NK-92 treated with Interleukin-12 subunit alpha and Interleukin-12 subunit beta, amount 100 ng/mL, for 24 hours (cell line): ENCODE data around the gene NEU1.
"Not testable (repeated sequence)": the region's sequence is repeated elsewhere in the genome, so short reads cannot be mapped to it uniquely, and the experiment has no call there.

Experiments used
- DNase-seq: peaks from one replicate; lab custom pipeline; 2025; lab: John Stamatoyannopoulos, UW

The NEU1 gene

DNA sequence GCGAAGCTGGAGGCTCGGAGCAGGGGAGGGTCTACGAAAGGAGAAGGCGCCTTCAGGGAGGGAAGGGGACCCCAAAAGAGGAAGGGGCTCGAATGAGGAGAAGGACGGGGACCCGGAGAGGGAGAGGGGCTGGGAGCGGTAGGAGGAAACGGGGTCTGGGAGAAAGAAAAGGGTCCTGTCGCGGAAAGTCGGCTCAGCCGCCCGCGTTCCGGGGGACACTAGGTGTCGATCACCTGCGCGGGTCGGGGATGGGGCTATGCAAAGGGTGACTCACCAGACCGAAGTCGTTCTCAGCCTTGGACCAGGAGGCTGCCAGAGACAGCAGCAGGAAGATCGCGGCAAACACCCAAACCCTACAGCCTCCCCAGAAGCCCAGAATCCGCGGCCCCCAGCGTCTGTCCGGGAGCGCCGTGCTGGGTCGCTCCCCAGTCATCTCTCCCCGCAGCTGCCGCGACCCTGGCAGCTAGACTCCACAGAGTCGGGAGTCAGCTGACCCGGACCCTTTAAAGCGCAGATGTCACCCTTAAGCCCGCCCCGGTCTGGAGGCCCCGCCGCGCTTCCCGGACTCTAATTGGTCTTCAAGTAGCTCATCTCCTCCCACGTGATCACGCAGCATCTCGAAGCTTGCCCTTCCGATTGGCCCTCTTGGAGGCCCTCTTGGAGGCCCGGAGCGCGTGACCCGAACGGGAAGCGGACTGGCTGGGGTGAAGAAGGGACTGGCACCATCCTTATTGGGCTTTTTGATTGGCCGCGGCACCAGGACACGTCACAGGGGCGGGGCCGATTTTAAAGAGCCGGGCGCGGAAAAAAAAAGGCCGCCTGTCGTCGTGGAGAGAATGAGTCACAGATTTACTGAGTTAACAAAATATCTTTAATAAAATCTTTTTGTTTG, at the start of gene NEU1:
Gene NEU1 (minus strand): TSS at position 478 of the 892 bp plus-strand sequence. CDS start 45 bp downstream, at position 433.
- peak; percentile 100 for DNase-seq

- no peak for DNase-seq
Observed at GRCh38 chr6:31911826-31912585, 49.4 kb upstream of the NEU1 start.

GRCh38 chr6:31909298-31909697, 46.7 kb upstream of the NEU1 start:
- DNase-seq, result not testable (repeated sequence)

GRCh38 chr6:31908791-31909190, 46.2 kb upstream of the NEU1 start:
- no peak for DNase-seq

DNA sequence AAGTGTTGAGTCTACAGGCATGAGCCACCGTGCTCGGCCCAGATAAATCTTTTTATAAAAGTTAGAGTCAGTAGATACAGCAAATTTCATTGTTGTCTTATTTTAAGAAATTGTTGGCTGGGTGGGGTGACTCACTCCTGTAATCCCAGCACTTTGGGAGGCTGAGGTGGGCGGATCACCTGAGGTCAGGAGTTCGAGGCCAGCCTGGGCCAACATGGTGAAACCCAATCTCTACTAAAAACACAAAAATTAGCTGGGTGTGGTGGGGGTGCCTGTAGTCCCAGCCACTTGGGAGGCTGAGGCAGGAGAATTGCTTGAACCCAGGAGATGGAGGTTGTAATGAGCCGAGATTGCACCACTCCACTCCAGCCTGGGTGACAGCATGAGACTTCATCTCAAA, 45.6 kb upstream of the NEU1 start:
- DNase-seq, result not testable (repeated sequence)

DNA sequence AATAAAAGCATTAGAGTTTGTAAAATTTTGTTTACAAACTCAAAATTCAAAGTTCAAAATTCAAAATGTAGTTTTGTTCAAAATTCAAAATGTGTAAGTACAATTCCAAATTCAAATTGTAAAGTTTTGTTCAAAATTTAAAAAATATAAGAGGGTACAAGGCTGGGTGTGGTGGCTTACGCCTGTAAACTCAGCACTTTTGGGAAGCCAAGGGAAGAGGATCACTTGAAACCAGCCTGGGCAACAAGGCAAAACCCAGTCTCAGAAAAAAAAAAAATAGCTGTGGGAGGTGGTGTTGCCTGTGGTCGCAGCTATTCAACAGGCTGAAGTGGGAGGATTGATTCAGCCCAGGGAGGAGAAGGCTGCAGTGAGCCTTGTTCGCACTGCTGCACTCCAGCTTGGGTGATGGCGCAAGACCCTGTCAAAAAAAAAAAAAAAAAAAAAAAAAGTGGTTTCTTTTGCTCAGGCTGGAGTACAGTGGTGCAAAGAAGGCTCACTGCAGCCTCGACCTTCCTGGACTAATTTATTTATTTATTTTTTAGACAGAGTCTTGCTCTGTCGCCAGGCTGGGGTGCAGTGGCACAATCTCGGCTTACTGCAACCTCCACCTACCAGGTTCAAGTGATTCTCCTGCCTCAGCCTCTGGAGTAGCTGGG, 44.7 kb upstream of the NEU1 start:
- peak; percentile 59 for DNase-seq

- DNase-seq, result not testable (repeated sequence)
Observed at GRCh38 chr6:31906727-31907126, 44.1 kb upstream of the NEU1 start.

DNA sequence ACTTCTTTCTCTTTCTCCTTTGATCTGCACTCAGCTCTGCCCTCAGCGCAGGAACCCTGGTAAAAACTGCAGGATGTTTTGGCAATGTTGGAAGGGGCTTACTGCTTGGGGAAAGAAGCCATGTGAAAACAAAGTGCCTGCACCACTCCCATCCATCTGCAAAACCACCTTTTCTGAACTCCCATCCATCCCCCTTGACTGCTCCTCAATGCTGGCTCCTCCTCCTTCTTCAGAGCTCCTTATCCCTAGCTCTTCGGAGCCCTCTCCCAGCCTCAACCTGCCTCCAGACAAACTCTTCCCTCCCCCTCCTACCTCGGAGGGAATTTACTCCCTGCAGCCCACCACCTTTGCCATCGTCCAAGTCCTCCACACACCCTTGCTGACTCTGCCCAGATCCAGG, 43.5 kb upstream of the NEU1 start:
- DNase-seq, result no peak

DNA sequence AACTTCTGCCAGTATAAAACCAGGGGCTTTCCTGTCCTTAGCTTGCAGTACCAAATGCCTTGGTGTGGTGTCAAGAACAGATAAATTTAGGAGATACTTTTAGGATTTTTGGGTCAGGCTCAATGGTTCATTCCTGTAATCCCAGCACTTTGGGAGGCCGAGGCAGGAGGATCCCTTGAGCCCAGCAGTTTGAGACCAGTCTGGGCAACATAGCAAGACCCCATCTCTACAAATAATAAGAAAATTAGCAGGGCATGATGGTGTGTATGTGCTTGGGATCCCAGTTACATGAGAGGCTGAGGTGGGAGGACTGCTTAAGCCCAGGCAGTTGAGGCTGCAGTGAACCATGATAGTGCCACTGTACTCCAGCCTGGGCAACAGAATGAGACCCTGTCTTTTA, 42.4 kb upstream of the NEU1 start:
- no peak for DNase-seq

- no peak for DNase-seq
Observed at GRCh38 chr6:31903957-31904356, 41.3 kb upstream of the NEU1 start.

DNA sequence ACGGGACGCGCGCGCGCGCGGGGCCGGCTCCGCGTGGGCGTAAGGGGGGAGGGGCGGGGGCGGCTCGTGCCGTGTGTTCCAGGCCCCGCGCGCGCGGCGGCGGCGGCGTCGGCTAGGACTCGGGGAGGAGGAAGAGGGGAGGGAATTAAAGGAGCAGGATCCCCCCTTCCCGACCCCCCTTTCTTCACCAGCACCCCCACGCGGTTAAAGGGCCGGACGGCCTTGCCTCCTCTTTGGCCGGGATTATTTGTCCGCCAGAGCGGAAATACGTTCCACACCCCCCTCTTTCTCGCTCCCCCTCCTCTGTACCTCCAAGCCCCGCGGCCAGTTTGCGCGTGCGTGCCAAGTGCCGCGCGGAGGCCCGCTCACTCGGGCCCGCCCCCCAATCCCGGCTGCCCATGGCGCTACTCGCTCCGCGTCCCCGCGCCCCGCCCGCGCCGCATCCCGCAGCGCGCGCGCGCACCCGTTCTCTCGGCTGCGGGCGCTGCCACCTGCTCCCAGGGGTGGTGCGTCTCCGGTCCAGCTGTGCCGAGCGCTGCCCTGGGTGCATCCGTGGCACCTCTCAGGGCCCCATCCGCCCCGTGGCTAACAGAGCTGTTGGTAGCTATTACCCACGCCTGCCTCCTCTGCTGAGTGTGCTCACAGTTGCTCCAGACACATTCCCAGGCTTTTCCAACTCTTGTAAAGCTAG, 39.5 kb upstream of the NEU1 start, which contains the start of gene ZBTB12:
Gene ZBTB12 (minus strand): TSS at position 134 of the 691 bp plus-strand sequence. CDS start 781 bp downstream, outside the sequence.
- peak; percentile 91 for DNase-seq

DNA sequence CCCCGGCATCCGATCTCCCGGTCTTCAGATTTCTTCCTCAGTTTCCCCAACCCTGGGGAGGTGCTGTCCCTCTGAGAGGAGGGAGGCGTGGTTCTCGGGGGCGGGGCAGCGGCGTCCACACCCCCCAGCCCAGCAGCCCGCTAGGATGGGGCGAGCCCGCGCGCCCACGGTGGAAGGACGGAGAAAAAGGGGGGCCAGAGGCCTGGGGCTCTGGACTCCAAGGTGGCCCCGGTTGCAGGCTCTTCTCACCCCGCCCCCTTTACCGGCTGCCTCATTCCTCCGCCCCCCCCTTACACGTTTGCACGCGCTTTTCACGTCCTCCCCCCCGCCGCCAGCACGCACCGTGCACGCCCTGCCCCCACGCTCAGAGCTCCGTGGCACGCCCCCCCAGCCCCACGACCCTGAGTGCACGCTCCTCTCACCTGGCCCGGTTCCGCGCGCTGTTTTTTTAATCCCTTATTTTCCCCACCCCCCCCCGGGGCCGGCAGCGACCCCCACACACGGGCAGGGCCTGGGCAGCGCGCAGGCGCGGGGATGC, 38.9 kb upstream of the NEU1 start:
- DNase-seq, result peak; percentile 63

DNA sequence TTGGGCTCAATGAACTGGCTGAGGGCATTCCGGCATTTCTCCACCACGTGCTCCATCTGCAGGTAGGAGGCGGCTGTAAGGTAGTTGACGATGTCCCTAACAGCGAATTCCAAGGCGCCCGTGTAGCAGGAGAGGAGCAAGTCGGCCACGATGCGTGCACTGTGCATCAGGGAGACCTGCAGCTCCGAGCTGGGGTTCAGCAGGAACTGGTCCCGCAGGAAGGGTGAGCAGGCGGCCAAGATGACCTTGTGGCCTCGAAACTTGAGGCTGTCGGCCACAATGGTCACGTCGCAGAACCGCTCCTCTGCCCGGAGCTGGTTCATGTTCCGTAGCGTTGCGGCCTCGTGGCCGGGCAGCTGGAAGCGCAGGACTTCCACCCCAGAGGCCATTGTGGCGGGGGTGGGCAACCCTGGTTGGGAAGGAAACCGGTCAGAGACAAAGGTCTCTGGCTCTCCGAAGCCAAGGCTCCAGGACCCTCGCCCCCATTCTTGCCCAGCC, 38.3 kb upstream of the NEU1 start:
- DNase-seq, result no peak

- DNase-seq, result no peak
Observed at GRCh38 chr6:31899882-31900722, 37.5 kb upstream of the NEU1 start.

GRCh38 chr6:31899215-31899614, 36.6 kb upstream of the NEU1 start:
- DNase-seq, result no peak

DNA sequence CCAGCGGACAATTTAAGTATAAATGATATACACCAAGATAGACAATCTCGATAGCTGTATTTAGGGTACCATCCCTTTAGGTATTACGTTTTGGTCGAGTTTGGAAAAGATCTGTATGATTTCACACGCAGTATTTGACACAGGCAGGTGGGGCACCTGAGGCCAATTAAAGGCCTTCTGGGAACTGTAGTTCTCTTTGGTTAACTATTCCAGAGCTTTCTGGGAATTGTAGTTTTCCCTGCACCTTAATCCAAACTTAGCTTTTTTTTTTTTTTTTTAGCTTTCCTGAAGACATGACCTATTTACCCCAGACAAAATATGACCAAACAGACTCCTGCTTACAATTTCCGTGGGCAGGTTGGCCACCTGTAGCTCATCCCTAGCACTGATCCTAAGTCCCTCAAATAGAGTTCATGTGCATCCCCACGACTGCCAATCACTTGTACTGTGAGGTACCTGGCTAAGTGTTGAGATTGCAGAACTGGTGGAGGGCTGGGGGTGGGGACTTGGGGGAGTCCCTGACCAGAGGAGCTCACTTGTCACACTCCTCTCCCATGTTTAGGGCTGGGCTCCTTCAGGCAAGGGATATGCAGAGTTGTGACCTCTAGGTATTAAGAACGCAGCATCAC, 35.9 kb upstream of the NEU1 start:
- DNase-seq, result no peak

- peak; percentile 73 for DNase-seq
Observed at GRCh38 chr6:31897612-31898382, 35.2 kb upstream of the NEU1 start, which contains the start of gene EHMT2. TSS of gene EHMT2 (minus strand) at chr6:31897698. CDS start at chr6:31897677, 21 bp downstream.

GRCh38 chr6:31896856-31897611, 34.4 kb upstream of the NEU1 start:
- DNase-seq, result no peak
